Heart right ventricle (tissue), 16 donors: ENCODE measurements around the gene PKN2. TPM values are rescaled to one million over a fixed set of nuclear protein-coding genes. Genes with fewer than 3 reads are reported as not detected.
A peak's percentile ranks its signal among the peaks of the same experiment; 100 is the strongest.

Source experiments
- ATAC-seq, 8 donors: fragments of 200-7000 bp; cut with Tn5 transposase; one replicate each; pipeline ENCODE4 v1.9.1; 2020; ENCODE audit warnings: mild to moderate bottlenecking in 8 of 8, moderate library complexity in 8 of 8, moderate number of reproducible peaks in 1 of 8
- DNase-seq, 2 donors: peaks; one replicate each; pipeline ENCODE4 v3.0.0-alpha.2; 2020
- H3K27ac ChIP-seq, 10 donors: fragments of 200-600 bp; sonication (generic) in 2 of 10; one replicate each; pipeline versions ENCODE4 v1.5.0 to v1.8.0; 2020 to 2022; ENCODE audit warnings: mild to moderate bottlenecking in 3 of 10
- H3K27me3 ChIP-seq, 7 donors: fragments of 200-600 bp; one replicate each; pipeline ENCODE4 v1.8.0; 2021 to 2022; ENCODE audit warnings: mild to moderate bottlenecking in 2 of 7
- H3K36me3 ChIP-seq, 9 donors: fragments of 200-600 bp; sonication (generic) in 1 of 9; one replicate each; pipeline versions ENCODE4 v1.5.0 to v1.8.0; 2020 to 2022; ENCODE audit warnings: mild to moderate bottlenecking in 2 of 9
- H3K4me1 ChIP-seq, 9 donors: fragments of 200-600 bp; sonication (generic) in 1 of 9; one replicate each; pipeline versions ENCODE4 v1.5.0 to v1.8.0; 2020 to 2022; ENCODE audit warnings: mild to moderate bottlenecking in 4 of 9
- H3K4me3 ChIP-seq, 10 donors: fragments of 200-600 bp; sonication (generic) in 2 of 10; one replicate each; pipeline versions ENCODE4 v1.5.0 to v1.8.0; 2020 to 2022; ENCODE audit warnings: mild to moderate bottlenecking in 7 of 10, moderate library complexity in 2 of 10
- H3K9me3 ChIP-seq, 11 donors: fragments of 200-600 bp in 10 of 11; sonication (generic) in 2 of 11; one replicate each; pipeline versions ENCODE4 v1.5.0 to v1.8.0; 2013 to 2022; ENCODE audit warnings: mild to moderate bottlenecking in 2 of 11, control low read depth in 1 of 11, moderate library complexity in 1 of 11
- WGBS, 2 donors: extraction: QIAGEN DNeasy Blood & Tissue Kit; methylation state at CpG; one replicate each; pipeline ENCODE4 v1.1.7; 2013; ENCODE audit warnings: inconsistent platforms in 1 of 2; 5-methylcytosine and 5-hydroxymethylcytosine counted together
- intact Hi-C, 10 donors: fragments of 100-400 bp; cut with DNase I; formaldehyde crosslinking; loops; one replicate each; pipeline versions ENCODE4 v1.11.1 to v1.14.2; 2022
- polyA plus RNA-seq, 2 donors: library from polyadenylated mRNA; stranded (reverse); fragments of 200-250 nt; gene quantifications; one replicate each; pipeline ENCODE4 v1.2.3, GENCODE V29; 2013
- total RNA-seq, 10 donors: library from RNA; stranded (reverse); fragmentation: NEBNext Ultra II Directional in 3 of 10; extraction: Animal tissue kit (Norgen Biotek cat#: 25700) in 3 of 10; gene quantifications; one replicate each; pipeline versions ENCODE4 v1.2.1 to v1.2.4, GENCODE V29; 2021 to 2023
- TF ChIP-seq, protein P1 (sequence below), 9 donors: fragments of 200-600 bp; sonication (generic) in 2 of 9; IDR thresholded peaks; one replicate each; pipeline versions ENCODE4 v1.5.0 to v1.8.0; 2021 to 2022; ENCODE audit warnings: antibody characterized with exemption in 9 of 9, mild to moderate bottlenecking in 5 of 9, moderate library complexity in 1 of 9
- donor health status: Arrhythmogenic right ventricular cardiomyopathy.
- donor health status: ischemic (EF 13 %, LVEDD 7.1; RV severe dilation, severe dysfunction).
- donor health status: healthy with polysubstance abuse.
- donor health status: DM: no; HTN: yes; CAD: no.
- donor health status: DM: no; HTN: no; CAD: no.
- donor health status: ischemic (EF 25% LVEDD 6.9; RV normal size, moderate dysfunction).
- donor health status: ischemic (EF 25% LVEDD 5.7; RV mildly dilated, moderate dysfunction).
- donor health status: healthy.
- donor health status: DM: yes; HTN: yes; CAD: no.
- donor health status: Ischemic cardiomyopathy.
- donor health status: ischemic (EF 35%, LVEDD 5.7; RV mildly dilated, moderate dysfunction).
- donor health status: nonischemic (EF 11% LVEDD 7.7; RV severe dilation, severe dysfunction).
- donor health status: DM: yes; HTN: yes; CAD: no.
- donor health status: PGD.
- donor health status: ischemic (EF 29% LVEDD 5.4; RV normal size, mild dysfunction).
- donor health status: nonischemic (EF 23%, LVEDD 6.1; RV moderate dilation, normal function).

The PKN2 gene
- total and polyA plus RNA-seq, 12 donors, result 6.2 to 42.8 (median 33.6) TPM

DNA sequence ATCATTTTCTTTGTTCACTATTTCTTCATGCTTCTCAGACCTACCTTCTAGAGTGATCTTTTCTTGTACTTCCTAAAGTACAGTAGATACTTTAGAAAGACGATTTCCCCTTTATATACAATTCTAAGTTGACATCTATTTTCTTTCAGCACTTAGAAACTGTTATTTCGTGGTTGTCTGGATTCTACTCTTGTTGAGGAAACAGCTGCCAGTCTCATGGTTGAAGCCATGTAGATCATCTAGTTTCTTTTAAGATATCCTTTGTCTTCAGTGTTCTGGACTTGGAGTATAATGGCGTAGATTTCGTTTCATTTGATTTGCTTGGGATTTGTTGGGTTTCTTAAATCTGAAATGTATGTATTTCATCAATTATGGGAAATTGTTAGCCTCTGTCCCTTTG lies 67.6 kb downstream of the PKN2 start:
- DNase-seq, result no peak
- Histone ChIP-seq H3K9me3 (no peaks in the 10 kb centered on the region), H3K27me3 (no peaks in the 10 kb centered on the region), H3K27ac (no peak overlapping the region), H3K4me1 (no peaks in the 10 kb centered on the region), H3K36me3 (peaks cover 0 to 17% (median 0%) of the 10 kb centered on the region in 9 donors), H3K4me3 (no peak overlapping the region)
- intact Hi-C loops, result no loop called here
- 92 to 95% methylated on average over 4 of the region's 4 CpGs for WGBS, 2 donors
- TF ChIP-seq, protein P1, sequence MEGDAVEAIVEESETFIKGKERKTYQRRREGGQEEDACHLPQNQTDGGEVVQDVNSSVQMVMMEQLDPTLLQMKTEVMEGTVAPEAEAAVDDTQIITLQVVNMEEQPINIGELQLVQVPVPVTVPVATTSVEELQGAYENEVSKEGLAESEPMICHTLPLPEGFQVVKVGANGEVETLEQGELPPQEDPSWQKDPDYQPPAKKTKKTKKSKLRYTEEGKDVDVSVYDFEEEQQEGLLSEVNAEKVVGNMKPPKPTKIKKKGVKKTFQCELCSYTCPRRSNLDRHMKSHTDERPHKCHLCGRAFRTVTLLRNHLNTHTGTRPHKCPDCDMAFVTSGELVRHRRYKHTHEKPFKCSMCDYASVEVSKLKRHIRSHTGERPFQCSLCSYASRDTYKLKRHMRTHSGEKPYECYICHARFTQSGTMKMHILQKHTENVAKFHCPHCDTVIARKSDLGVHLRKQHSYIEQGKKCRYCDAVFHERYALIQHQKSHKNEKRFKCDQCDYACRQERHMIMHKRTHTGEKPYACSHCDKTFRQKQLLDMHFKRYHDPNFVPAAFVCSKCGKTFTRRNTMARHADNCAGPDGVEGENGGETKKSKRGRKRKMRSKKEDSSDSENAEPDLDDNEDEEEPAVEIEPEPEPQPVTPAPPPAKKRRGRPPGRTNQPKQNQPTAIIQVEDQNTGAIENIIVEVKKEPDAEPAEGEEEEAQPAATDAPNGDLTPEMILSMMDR (IDR thresholded peaks at IDR 0.05), result no peak
- no peak for ATAC-seq

DNA sequence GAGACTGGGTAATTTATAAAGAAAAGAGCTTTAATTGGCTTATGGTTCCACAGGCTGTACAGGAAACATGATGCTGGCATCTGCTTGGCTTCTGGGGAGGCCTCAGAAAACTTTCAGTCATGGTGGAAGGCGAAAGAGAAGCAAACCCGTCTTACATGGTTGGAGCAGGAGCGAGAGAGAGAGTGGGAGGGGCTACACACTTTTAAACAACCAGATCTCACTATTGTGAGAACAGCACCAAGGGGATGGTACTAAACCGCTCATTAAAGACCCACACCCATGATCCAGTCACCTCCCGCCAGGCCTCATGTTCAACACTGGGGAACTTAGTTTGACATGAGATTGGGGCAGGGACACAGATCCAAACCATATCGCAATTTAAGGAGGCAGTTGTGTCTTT lies 69.4 kb downstream of the PKN2 start:
- TF ChIP-seq, protein P1 (IDR thresholded peaks at IDR 0.05), result no peak
- 97 to 99% methylated on average over 6 of the region's 6 CpGs for WGBS, 2 donors
- Histone ChIP-seq H3K27ac (no peak overlapping the region), H3K36me3 (peaks cover 0 to 14% (median 0%) of the 10 kb centered on the region in 9 donors), H3K4me3 (no peak overlapping the region), H3K27me3 (no peaks in the 10 kb centered on the region), H3K9me3 (no peaks in the 10 kb centered on the region), H3K4me1 (no peaks in the 10 kb centered on the region)
- intact Hi-C loops, result no loop called here
- ATAC-seq (no peak), DNase-seq (no peak)

DNA sequence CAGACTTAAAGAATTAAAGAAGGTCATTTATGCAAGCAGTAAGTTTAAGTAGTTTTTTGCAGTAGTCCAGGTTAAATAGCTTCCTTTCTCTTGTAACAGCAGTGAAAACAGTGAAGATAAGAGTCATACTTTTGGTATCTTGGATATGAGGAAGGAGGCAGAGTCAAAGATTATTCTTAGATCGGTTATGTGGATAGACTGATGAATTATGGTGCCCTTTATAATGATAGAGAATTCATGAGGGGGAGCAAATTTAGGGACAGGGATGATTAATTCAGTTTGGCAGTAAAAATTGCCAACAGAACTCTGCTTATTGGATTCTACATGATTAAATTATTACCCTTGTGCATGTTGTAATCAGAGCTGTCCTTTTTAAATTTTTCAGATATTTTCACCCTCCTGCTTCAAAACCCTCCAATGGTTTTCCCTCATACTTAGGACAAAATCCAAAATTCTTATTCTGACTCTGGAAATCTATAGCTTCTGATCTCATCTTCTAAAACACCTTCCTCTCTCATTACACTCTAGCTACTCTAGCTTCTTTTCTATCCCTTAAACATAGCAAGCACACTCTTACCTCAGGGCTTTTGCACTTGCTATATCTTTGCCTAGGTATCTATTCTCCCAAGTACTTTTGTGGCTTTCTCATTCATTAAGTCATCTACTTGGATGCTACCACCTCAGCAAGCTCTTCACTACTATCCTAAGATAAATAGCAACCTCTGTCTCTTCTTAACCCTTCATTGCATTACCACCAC lies 79.8 kb downstream of the PKN2 start:
- Histone ChIP-seq H3K4me3 (no peak overlapping the region), H3K27ac (no peak overlapping the region), H3K4me1 (peaks cover 0 to 14% (median 0%) of the 10 kb centered on the region in 9 donors), H3K9me3 (no peaks in the 10 kb centered on the region), H3K36me3 (peaks cover 0 to 31% (median 4%) of the 10 kb centered on the region in 9 donors), H3K27me3 (no peaks in the 10 kb centered on the region)
- WGBS, 2 donors, result 57 to 76% methylated on average over 1 of the region's 1 CpG
- intact Hi-C loops, result no loop called here
- no peak for DNase-seq
- no peak for ATAC-seq
- TF ChIP-seq, protein P1 (IDR thresholded peaks at IDR 0.05), result no peak

DNA sequence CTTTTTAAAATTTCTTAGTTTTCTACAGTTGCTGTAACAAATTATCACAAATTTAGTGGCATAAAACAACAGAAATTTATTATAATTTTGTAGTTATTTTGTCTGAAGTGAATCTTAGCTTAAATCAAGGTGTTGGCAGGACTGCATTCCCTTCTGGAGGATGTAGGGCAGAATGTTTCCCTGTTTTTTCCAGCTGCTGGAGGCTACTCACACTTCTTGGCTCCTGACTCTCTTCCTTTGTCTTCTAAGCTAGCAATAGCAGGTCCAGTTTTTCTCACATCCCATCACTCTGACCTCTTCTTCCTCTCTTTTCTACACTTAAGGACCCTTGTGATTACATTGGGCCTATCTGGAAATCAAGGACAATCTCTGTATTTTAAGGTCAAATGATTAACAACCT lies 84.1 kb downstream of the PKN2 start:
- ATAC-seq (no peak), DNase-seq (no peak)
- TF ChIP-seq, protein P1 (IDR thresholded peaks at IDR 0.05), result no peak
- H3K9me3 ChIP-seq, result no peaks in the 10 kb centered on the region
- peaks cover 0 to 14% (median 0%) of the 10 kb centered on the region in 9 donors for H3K4me1 ChIP-seq
- intact Hi-C loops, result no loop called here
- H3K27me3 ChIP-seq, result no peaks in the 10 kb centered on the region
- no peak overlapping the region for H3K4me3 ChIP-seq
- peak overlapping the region in 1 of 10 donors; percentile 11 for H3K27ac ChIP-seq
- peaks cover 0 to 45% (median 13%) of the 10 kb centered on the region in 9 donors for H3K36me3 ChIP-seq
